Subcutaneous adipose tissue (tissue), 4 donors: ENCODE results near the gene SLC17A7. TPM values are rescaled to one million over a fixed set of nuclear protein-coding genes. Genes with fewer than 3 reads are reported as not detected.

Experiments used
- total RNA-seq, 4 donors: library from RNA; depleted of rRNA; stranded (reverse); fragments of >200 nt; gene quantifications; one replicate each; pipeline ENCODE4 v1.1.0, GENCODE V29; 2016
- TF ChIP-seq, protein P1 (sequence below): fragments of 450-650 bp; IDR thresholded peaks from one replicate; pipeline ENCODE4 v1.5.1; 2016; ENCODE audit warnings: low read depth, mild to moderate bottlenecking, control low read depth, antibody characterized with exemption, moderate library complexity

The SLC17A7 gene
- total RNA-seq, 4 donors from 2014 or later, result 1.7 to 3.6 (median 2.8) TPM

DNA sequence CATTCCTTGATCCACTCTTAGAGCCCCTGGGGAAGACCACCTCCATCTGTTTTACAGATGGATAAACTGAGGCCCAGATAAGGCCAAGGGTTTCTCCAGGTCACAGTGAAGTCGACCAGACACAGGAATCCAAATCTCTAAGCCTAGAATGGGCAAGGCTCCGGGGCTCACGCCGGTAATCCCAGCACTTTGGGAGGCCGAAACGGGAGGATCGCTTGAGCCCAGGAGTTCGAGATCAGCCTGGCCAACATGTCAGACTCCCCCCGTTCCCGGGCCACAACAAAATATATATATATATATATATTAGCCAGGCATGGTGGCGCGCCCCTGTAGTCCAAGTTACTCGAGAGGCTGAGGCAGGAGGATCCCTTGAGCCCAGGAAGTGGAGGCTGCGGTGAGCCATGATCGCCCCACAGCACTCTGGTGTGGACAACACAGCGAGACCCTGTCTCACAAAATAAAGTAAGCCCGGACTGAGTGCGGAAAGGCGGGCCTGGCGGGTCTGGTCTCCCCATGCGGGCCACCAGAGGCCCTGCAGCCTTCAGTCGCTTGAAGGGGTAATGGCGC lies 45.5 kb upstream of the SLC17A7 start:
- TF ChIP-seq, protein P1, sequence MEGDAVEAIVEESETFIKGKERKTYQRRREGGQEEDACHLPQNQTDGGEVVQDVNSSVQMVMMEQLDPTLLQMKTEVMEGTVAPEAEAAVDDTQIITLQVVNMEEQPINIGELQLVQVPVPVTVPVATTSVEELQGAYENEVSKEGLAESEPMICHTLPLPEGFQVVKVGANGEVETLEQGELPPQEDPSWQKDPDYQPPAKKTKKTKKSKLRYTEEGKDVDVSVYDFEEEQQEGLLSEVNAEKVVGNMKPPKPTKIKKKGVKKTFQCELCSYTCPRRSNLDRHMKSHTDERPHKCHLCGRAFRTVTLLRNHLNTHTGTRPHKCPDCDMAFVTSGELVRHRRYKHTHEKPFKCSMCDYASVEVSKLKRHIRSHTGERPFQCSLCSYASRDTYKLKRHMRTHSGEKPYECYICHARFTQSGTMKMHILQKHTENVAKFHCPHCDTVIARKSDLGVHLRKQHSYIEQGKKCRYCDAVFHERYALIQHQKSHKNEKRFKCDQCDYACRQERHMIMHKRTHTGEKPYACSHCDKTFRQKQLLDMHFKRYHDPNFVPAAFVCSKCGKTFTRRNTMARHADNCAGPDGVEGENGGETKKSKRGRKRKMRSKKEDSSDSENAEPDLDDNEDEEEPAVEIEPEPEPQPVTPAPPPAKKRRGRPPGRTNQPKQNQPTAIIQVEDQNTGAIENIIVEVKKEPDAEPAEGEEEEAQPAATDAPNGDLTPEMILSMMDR, result no peak

DNA sequence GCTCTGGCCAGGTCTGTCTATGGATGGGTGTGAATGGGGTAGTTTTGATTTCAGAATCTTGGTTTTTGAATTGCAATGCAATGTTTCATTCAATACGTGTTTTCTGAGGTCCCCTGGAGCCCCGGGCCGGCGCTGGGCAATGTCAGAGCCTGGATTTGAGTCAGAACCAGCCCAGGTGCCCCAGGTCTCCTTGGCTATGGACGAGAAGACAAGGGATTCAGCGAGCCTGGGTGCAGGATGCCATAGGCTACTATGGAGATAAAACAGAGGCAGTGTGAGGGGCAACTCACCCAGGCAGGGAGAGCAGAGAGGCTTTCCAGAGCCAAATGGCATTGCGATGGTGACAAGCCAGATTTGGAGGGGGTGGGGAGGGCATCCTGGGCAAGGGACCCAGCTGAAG lies 44.9 kb upstream of the SLC17A7 start:
- TF ChIP-seq, protein P1, result no peak

DNA sequence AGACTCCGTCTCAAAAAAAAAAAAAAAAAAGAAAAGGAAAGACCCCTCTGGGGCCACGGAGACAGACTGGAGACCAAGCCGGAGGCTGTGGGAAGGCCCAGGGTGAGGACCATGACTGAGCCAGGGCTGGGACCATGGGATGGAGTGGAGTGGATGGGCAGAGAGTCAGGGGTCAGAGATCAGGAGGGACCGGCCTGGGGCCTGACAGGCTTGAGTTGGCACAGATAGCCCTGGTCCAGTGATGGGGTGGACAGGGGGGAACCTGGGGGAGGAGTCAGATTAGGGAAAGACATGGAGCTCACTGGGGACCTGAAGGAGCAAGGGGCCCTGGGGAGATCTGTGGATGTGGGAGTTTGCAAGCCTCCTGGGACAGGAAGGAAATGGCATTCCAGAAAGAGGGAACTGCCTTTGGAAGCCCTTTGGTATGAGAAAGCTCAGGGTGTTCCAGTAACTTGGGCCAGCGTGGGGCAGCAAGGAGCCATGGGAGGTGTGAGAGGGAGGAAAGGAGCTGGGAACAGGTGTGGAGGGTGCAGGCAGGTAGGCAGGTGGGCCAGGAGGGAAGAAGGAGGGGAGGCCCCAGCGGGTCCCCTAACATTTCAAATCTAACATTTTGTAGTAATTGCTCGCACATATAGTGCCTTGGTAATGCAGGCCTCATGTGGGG lies 39.8 kb upstream of the SLC17A7 start:
- TF ChIP-seq, protein P1, result no peak

DNA sequence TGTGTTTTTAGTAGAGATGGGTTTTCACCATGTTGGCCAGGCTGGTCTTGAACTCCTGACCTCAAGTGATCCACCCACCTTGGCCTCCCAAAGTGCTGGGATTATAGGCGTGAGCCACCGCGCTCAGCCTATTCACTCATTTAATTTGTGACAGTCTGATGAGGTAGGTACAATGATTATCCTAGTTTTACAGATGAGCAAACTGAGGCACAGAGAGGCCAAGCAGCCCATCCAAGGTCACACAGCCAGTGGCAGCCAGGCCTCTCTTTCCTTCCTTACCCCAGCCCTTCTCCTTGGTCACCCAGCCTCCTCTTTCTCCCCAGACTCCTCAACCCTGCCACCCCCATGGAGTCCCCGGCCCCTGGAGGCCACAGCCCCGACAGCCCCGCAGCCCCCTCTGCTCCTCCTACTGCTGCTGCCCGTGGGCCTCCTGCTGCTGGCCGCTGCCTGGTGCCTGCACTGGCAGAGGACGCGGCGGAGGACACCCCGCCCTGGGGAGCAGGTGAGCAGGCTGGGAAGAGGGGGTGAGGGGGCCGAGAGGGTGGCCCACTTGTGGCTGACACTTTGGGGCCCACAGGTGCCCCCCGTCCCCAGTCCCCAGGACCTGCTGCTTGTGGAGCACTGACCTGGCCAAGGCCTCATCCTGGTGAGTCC lies 38.8 kb upstream of the SLC17A7 start:
- TF ChIP-seq, protein P1, result no peak

DNA sequence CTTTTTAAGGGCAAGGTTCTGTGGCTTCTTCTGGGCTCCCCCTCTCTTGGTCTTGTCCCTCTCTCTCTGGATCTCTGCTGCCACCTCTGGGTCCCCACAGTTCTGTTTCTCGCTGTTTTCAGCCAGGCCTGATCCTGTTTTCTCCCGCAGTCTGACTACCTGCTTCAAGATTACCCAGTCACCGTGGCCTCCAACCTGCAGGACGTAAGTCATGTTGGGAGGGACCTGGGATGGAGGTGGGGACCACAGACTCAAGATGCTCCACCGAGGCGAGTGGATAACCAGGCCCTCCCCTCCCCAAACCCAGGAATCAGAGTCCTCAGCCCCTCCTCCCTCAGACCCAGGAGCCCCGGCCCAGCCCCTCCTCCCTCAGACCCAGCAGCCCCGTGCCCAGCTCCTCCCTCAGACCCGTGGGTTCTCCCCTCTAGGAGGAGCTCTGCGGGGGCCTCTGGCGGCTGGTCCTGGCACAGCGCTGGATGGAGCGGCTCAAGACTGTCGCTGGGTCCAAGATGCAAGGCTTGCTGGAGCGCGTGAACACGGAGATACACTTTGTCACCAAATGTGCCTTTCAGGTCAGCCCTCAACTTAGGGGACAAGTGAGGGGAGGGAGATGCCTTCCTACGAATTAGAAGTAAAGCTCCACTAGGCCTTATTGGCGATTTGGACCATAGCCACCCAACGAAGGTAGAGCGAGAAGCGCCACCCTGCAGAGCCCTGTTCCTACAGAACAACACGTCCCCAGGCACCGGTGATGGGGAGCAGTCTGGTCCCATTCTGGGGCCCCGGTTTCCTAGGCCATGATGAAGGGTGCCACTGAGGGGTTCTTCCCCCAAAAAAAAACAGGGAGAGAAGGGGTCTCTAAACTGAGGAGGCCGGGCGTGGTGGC lies 34.9 kb upstream of the SLC17A7 start:
- TF ChIP-seq, protein P1, result no peak

DNA sequence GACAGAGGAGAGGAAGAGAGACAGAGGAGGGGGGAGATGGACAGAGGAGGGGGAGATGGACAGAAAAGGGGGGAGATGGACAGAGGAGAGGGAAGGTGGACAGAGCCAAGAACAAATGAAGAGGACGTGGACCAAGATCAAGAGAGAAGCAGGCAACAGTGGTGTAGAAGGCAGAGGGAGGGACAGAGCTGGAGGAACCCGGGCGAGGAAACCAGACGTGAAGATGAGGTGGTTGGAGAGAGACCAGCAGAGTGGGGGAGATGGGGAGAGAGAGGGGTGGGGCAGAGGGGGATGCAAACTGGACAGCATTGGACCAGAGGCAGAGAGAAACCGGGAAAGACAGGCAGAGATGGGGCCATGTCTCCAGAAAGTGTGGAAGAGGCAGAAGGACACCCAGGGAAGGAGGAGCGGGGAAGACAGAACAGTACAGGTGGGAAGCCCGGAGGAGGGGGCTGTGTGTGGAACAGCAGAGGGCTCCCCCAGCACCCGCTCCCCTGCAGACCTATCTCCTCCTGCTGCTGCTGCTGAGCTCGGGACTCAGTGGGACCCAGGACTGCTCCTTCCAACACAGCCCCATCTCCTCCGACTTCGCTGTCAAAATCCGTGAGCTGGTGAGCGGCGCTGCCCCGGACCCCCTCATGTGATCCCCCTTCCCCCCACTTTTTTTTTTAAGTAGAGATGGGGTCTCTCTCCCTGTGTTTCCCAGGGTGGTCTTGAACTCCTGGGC lies 34.0 kb upstream of the SLC17A7 start:
- TF ChIP-seq, protein P1, result no peak
